WERI-Rb-1 (cell line): ENCODE measurements around the gene PUSL1.

Experiments
- DNase-seq: peaks from one replicate; pipeline ENCODE4 v3.0.0-alpha.2; 2020
- H3K27ac ChIP-seq: fragments of 250-450 bp; sonication (Bioruptor Pico); 2 replicates; pipeline ENCODE4 v1.5.1; 2020; ENCODE audit warnings: mild to moderate bottlenecking, moderate library complexity
- H3K27me3 ChIP-seq: fragments of 250-450 bp; sonication (Bioruptor Pico); 2 replicates; pipeline ENCODE4 v1.5.1; 2021; ENCODE audit warnings: mild to moderate bottlenecking, low read depth, moderate library complexity; ENCODE audit not compliant: insufficient read depth, severe bottlenecking
- H3K36me3 ChIP-seq: fragments of 250-450 bp; sonication (Bioruptor Pico); 2 replicates; pipeline ENCODE4 v1.5.1; 2020; ENCODE audit warnings: mild to moderate bottlenecking, moderate library complexity
- H3K4me3 ChIP-seq: 2 replicates; pipeline ENCODE4 v1.5.1; 2011; ENCODE audit warnings: low read depth, mild to moderate bottlenecking, control low read depth, low read length
- H3K9me3 ChIP-seq: fragments of 250-450 bp; sonication (Bioruptor Pico); 2 replicates; pipeline ENCODE4 v1.5.1; 2021; ENCODE audit warnings: mild to moderate bottlenecking, moderate library complexity; ENCODE audit not compliant: severe bottlenecking
- TF ChIP-seq, protein P1 (sequence below): IDR thresholded peaks from 2 replicates; pipeline ENCODE4 v1.5.1; 2011; ENCODE audit warnings: low read depth, mild to moderate bottlenecking, control low read depth, inconsistent platforms, low read length

PUSL1 gene

DNA sequence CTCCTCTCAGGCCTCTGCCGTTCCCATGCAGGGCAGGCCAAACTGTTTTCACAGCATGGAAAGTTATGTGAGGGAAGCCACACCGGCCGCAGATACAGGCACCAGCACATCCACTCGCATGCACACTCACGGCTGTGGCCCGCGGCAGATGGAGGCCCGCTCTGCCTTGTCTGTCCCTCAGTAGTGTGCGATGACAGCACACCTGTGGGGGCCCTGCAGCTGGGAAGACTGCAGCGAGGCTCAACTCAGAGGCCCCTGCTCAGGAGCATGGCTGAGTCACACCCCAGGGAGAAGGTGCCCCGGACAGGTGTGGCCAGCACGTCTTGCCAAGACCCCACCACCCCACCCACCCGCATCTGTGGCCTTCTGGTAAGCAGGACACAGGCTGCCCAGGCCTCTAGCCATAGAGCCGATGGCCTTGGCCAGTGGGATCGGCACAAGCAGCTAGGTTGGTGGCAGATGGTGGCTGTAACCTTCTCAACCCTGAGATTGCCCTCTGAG is 33.4 kb upstream of the PUSL1 start:
- H3K4me3 ChIP-seq = peak overlapping the region; percentile 77; the same call in 1 of the 2 replicates
- peak; percentile 62 for DNase-seq
- TF ChIP-seq, protein P1, sequence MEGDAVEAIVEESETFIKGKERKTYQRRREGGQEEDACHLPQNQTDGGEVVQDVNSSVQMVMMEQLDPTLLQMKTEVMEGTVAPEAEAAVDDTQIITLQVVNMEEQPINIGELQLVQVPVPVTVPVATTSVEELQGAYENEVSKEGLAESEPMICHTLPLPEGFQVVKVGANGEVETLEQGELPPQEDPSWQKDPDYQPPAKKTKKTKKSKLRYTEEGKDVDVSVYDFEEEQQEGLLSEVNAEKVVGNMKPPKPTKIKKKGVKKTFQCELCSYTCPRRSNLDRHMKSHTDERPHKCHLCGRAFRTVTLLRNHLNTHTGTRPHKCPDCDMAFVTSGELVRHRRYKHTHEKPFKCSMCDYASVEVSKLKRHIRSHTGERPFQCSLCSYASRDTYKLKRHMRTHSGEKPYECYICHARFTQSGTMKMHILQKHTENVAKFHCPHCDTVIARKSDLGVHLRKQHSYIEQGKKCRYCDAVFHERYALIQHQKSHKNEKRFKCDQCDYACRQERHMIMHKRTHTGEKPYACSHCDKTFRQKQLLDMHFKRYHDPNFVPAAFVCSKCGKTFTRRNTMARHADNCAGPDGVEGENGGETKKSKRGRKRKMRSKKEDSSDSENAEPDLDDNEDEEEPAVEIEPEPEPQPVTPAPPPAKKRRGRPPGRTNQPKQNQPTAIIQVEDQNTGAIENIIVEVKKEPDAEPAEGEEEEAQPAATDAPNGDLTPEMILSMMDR = no peak
- H3K27me3 ChIP-seq = no peaks in the 10 kb centered on the region
- peak overlapping the region; percentile 97 for H3K27ac ChIP-seq
- H3K36me3 ChIP-seq = peaks cover 19% of the 10 kb centered on the region
- no peaks in the 10 kb centered on the region for H3K9me3 ChIP-seq

DNA sequence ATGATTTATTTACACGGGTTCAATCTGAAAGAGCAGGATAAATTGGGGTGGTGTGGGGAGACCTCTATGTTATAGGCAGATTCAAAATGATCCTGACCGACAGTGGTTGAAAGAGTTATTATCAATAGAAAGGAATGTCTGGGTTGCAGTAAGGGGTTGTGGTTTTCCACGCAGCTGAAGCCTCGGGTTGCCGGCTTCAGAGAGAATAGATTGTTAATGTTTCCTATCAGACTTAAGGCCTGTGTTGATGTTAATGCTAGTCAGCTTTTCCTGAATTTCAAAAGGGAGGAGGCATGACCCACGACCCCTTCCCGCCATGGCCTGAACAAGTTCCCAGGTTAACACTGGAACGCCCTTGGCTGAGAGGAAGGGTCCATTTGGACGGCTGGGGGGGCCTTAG is 32.6 kb upstream of the PUSL1 start:
- no peak for DNase-seq
- peak overlapping the region; percentile 97 for H3K27ac ChIP-seq
- H3K36me3 ChIP-seq = peaks cover 16% of the 10 kb centered on the region
- no peaks in the 10 kb centered on the region for H3K27me3 ChIP-seq
- H3K9me3 ChIP-seq = no peaks in the 10 kb centered on the region
- TF ChIP-seq, protein P1 = no peak
- no peak overlapping the region for H3K4me3 ChIP-seq

DNA sequence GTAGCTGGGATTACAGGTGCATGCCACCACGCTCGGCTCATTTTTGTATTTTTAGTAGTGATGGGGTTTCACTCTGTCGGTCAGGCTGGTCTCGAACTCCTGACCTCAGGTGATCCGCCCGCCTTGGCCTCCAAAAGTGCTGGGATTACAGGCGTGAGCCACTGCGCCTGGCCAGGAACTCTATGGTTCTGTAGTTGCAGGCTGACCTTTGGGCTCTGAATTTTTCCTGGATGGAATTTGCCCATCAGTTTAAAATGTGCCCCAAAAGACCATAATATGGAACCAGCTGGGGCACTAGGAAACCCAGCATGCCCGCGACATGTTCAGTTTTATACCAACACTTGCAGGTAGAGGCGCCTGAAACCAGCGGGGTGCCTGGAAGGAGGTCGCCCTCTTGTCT is 29.8 kb upstream of the PUSL1 start:
- TF ChIP-seq, protein P1 = no peak

DNA sequence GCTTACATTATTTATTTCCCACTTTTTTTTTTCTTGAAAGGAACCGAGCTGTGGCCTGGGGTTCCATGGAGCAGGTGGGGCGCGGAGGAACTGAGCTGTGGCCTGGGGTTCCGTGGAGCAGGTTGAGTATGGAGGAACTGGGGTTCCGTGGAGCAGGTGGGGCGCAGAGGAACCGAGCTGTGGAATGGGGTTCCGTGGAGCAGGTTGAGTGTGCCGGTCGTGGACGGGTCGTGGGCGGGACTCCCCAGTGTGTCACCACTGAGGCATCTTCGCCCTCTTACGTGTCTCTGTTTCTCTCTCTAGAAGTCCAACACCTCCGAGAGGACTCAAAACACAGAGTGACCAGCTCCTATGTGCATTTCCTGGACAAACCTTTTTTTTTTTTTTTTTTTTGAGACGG is 29.4 kb upstream of the PUSL1 start:
- Histone ChIP-seq H3K9me3 (no peaks in the 10 kb centered on the region), H3K27me3 (no peaks in the 10 kb centered on the region), H3K36me3 (no peaks in the 10 kb centered on the region), H3K27ac (no peak overlapping the region), H3K4me3 (no peak overlapping the region)
- DNase-seq = no peak
- TF ChIP-seq, protein P1 = no peak

More for the DNA sequence above, 29.8 kb upstream of the PUSL1 start:
- Histone ChIP-seq H3K4me3 (no peak overlapping the region), H3K9me3 (no peaks in the 10 kb centered on the region), H3K27ac (no peak overlapping the region), H3K27me3 (no peaks in the 10 kb centered on the region), H3K36me3 (no peaks in the 10 kb centered on the region)
- DNase-seq = no peak

DNA sequence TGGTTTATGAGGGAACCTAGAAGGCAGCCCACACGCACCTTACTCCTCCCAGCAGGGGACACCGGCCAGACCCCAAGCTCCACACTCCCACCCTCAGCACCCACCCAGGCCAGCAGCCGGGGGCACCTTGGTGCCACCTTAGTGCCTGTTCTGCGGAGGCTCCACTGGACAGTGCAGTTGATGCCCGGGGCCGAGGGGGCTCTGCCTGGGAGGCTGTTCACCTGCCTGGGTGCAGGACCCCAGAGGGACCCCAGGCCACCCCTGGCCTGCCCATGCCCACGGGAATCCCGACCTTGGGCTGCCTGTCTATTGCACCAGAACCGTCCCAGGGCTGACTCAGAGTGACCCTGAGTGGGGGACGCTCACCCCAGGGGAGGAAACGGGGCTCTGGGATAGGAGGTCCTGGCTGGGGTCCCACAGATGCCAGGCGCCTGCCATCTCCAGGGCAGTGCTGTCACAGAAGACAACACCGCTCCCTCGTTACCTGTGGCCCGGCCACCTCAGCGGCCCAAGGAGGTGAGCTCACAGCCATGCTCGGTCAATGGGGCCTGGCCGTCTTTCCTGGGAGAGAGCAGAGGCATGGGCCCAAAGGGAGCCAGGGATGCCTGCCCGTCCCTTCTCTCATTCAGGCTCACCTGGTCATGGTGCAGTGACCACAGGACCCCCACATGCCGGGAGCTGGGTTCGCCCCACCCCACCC is 27.5 kb upstream of the PUSL1 start:
- Histone ChIP-seq H3K27ac (no peak overlapping the region), H3K4me3 (no peak overlapping the region), H3K36me3 (no peaks in the 10 kb centered on the region), H3K9me3 (no peaks in the 10 kb centered on the region), H3K27me3 (no peaks in the 10 kb centered on the region)
- DNase-seq = no peak
- TF ChIP-seq, protein P1 = no peak
